Measurements from ENCODE around the gene FBXW11.

Gene FBXW11

DNA sequence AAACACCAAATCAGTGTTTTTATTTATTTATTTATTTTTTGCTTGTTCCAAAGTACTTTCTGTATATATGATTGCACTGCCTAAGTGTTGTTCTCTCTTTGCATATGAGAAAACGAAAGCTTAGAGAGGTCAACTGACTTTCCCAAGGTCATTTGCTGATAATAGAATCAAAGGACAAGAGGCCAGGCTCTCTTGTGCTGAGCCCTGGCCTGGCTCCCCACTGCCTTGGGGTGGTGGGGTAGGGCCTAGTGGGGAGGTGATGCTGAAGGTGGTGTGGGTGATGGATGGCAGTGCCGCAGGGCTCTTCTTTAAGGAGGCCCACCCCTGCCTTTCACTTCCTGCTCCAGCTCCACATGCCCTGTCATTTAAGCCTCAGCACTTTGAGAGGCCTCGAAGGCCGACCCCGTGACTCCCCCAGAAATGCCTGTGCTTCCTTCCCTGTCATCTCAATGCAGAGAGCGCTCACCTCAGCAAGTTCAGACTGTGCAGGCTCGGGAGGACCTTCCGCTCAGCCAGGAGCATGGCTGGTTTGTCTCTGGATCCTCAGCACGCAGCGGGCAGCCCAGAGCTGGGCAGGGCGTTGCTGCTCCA, 161.3 kb downstream of the FBXW11 start:
- no peak for DNase-seq

DNA sequence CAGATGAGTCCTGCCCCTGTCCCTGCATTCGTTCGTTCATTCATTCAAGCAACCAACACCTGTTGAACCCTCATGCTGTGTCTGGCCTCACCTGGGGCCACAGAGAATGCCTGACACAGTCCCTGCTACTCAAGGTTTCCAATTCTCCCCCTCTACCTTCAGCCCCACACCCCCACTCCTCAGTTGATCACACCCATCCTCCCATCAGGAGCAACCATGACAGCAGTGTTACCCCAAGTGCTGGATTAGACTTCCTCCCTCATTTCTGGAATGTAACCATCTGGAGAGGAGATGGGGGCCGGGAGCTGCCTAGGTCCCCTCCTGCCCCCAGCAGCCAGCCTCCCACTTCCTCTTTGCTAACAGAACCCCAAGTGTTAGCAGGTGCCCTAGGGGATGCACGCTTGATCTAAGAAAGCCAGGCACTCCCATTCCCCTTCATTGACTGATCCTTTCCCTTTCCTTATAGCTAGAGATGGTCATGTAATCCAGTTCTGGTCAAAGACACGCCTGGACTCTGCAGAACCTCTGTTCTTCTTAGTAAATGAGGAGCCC, 163.6 kb downstream of the FBXW11 start:
- no peak for DNase-seq

DNA sequence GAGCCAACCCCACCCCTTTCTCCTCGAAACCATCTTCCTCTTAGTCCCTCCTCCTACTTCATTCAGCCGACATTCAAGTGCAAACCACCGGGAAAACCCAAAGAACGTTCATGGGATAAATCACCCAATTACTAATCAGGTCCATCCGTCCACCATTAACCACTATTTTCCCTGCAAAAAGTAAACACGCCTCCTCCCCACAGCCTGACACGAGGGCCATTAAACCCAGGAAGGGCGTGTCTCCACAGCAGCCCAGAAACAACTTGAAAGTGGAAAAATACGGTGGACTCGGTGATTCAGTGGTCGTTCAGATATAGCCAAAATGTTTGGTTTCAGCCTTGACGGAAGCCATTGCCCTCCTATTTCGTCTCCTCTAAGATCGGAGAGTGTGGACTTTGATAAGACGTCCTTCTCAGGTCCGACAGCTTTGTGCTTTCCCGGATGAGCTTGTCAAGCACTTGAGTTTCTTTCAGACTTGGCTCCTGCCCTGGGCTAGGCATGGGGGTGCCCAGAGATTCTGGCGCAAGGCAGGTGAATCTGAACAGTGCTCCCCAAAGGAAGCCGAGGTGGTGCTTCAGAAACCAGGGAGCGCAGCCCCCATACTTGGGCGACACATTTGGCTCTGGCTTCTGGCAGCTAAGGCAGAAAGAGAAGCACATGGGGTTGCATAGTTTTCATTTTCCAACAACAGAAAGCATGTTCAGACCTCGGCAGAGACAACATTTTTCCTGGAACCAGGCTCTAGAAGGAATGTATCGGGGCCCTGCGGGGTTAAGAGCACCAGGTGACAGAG, 164.3 kb downstream of the FBXW11 start:
- no peak for DNase-seq

DNA sequence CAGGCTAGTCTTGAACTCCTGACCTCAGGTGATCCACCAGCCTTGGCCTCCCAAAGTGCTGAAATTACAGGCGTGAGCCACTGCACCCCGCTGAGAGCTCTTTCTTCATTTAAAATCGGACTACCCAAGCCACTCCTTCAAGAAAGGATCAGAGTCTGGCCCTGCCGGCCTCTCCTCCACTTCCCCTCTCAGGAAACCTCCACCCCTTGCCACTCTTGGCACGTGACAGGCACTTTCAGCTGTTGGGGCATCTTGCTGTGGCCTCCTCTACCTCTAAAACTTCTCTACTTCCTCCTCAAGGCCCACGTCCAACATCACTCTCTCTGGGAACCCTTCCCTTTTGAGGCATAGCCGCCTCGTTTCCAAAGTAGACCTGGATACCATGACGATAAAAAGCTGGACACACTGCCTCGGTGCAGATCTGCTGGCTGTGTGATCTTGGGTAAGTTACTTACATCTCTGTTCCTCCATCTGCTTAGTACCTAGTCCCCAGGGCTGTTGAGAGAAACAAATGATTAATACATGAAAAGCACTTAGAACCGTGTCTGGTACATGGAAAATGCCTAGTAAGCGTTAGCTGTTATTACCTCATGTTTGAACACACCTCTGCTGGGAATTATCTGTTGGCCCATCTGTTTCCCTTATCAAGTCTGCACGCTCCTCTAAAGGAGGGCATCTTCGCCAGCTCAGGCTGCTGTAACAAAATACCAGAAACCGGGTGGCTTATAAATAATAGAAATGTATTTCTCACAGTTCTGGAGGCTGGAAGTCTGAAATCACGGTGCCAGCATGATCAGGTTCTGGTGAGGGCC, 165.5 kb downstream of the FBXW11 start:
- DNase-seq: no peak

DNA sequence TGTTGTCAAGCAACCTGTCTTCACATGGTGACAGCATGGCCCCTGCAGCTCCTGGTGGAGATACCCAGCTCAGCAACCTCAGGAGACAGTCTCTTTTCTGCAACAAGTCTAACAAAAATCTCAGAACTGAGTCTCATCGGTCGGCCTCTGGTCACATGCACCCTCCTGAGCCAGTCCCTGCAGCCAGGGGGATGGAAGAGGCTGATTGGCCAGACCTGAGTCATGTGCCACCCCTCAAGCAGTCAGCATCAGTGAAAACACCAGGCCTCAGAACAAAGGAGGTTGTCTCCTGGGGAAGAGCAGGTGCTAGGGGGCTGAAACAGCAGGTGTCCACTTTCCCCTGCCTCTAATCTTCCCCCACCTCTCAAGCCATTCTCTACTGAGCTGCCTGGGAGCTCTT, 166.4 kb downstream of the FBXW11 start:
- no peak for DNase-seq

DNA sequence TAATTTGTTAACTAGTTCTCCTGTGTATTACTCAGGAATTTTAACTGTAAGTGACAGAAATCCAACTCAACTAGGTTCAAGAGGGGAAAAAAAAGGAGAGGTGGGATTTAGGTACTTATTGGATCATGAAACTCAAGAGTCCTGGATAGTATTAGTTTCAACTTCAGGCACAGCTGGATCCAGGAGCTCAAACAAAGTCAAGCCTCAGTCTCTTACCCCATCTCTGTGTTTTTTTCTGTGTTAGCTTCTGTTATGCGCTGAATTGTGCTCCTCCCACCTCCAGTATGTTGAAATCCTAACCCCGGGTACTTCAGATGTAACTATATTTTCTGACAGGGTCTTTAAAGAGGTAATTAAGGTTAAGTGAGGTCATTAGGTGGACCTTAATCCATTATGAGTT, 167.3 kb downstream of the FBXW11 start:
- no peak for DNase-seq

DNA sequence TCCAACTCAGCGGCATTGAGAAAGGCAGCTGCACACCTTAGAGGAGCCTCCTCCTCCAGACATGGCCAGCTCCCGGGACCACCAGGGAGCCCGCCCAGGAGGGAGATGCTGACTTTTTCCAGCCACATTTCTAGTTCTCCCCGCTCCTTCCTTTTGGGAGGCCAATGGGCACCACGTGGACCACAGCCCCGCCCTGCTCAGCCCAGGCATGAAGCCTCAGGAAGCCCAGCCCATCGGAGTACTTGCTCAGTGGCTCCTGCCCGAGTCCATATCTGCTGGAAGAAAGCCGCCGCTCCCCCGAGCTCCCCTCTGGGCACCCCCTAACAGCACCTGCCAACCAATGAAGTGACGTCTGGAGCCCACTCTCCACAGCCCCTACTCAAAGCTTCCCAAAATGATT, 168.4 kb downstream of the FBXW11 start:
- DNase-seq: no peak

DNA sequence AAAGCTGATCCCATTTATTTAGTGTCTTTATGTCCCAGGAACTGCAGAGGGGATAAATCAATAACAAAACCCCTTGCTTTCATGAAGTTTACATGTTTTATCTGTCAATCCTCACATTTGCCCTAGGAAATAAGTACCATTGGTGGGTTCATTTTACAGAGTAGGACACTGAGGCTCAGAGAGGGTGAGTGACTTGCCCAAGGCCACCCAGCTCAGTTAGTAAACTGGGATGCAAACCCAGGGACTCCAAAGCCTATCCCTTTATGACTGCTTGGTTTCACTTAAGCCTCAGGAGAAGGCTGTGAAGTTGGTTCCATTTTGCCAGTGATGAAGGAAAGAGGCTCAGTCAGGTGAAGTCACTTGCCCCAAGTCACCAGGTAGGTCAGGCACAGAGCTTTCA, 168.9 kb downstream of the FBXW11 start:
- DNase-seq: no peak

DNA sequence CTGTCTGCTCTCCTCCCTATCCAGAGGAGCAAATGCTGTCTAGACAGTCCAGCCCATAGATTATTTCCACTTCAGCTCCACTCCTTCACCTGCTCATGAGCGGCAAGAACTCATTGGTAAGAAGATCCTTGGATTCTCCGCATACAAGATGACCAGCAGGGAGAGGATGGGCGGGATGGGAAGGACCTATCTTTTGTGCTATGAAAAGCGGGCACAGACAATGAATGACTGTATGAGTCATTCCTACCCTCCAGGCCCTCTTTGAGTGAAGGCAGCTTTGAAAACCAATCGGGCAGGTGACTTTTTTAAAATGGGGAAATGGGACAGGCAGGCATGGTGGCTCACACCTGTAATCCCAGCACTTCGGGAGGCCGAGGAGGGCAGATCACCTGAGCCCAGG, 171.4 kb downstream of the FBXW11 start:
- DNase-seq: no peak

DNA sequence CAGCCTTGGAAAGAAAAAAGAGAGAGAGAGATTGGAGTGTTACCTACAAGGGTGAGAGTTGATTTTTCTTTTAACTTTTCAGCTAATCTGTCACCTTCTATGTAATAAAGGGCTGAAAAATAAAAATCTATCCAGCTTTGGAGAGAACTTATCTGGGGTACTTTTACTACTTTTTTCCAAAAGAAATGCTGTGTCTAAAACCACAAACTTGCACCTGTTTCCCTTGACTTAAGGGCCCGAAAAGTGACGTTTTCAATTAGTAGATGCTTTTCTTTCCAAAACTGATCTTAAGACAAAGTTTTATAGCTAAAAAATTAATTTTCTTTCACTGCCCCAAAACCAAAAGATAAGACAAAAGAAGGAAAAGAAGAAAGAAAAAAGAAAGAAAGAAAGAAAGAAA, 172.0 kb downstream of the FBXW11 start:
- DNase-seq: no peak

DNA sequence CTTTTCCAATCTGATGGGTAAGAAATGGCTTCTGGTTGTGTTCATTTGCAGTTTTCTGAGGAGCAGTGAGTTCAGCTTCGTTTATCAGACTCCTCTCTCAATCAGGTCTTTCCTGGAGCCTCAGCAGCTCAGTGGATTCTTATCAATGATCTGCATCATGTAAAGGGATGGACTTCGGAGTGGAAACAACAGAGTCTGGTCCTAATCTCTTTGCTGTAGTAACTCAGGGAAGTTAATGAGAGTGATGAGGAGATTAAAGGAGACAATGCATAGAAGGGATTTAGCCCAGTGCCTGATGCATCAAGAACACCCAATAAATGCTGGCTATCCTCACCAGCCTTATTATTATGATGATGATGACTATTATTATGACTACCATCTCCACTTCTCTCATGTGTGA, 173.7 kb downstream of the FBXW11 start:
- no peak for DNase-seq

DNA sequence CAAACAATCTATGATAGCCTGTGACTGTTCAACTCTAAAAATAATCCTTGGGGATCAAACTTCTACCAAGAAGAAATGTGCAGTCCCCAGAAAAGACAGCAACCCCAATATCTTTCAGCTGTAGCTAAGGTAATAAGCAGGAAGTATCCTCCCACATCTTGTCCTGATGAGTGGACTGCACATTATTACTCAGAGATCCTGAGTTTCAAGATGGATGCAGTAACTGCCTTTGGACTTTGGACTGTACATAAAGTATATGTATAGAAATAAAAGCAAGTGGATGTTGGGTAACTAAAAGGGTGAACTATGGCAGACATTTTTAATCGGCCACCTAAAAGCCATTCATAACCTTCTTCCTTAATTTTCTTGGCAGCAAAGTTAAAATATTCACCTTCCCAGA, 175.8 kb downstream of the FBXW11 start:
- no peak for DNase-seq

DNA sequence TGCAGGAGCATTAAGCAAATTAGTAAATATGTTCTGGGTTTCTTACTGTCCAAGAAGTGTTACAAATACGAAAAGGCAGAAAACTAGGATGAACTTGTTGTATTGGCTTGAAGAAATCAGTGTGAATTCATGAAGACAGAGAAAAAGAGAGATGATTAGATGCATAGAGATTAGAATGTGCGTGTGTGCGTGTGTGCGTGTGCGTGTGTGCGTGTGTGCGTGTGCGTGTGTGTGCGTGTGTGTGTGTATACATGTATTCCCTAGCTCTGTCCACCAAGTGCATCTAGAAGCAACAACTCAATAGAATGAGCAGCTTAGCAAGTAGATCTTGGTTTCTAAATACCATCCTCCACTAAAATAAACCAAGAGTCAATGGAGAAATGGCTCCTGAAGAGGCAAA, 179.3 kb downstream of the FBXW11 start:
- no peak for DNase-seq

DNA sequence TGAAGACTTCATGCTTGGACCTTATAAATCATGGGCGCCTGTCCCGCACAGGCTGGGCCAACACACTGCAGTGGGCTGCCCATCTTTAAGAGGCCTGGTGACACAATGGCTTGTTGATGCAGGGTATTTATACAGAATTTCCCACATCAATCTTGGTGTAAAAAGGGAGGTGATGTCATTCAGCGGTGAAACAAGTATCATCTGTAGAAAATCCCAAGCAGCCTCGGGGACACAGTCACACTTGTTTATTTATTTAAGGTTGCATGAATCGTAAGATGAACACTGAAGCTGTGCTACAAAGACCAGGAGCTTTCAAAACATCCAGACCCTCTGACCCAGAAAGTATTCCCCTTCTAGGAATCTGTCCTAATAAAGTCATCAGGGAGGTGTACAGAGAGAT, 180.3 kb downstream of the FBXW11 start:
- no peak for DNase-seq

DNA sequence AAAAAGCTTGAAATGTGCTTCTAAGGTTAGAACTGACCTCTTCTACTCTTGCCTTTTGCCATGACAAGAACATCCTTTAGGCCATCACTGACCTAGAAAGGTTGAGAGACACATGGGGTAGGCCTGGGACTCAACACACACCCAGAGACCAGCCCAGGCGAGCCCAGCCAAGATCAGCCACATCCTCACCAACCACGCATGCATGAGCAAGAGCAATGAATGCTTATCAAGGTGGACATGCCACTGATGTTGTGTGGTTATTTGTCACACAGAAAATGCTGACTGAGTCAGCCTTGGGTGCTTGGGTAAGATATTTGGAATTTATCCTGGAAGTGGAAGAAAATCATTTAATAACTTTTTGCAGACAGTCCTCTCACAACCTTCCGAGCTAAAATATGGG, 181.4 kb downstream of the FBXW11 start:
- no peak for DNase-seq

DNA sequence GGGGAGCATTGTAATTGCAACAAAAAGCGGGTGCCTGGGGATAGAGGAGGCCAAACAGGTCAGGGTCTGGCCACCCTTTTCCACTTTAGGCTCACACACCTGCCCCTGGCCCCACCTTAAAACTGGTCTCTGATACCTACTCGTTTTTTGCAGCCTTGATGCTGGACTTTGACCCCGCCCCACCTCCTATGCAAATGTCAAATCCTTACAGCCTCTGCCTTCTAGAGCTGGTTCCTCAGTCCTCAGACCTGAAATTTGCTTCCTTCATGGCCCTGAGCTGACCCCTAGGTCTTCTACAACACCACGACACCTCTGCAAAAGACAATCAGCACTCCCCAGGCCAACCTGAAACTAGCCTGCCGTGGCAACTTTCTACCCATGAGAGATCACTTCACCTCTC, 183.2 kb downstream of the FBXW11 start:
- no peak for DNase-seq

DNA sequence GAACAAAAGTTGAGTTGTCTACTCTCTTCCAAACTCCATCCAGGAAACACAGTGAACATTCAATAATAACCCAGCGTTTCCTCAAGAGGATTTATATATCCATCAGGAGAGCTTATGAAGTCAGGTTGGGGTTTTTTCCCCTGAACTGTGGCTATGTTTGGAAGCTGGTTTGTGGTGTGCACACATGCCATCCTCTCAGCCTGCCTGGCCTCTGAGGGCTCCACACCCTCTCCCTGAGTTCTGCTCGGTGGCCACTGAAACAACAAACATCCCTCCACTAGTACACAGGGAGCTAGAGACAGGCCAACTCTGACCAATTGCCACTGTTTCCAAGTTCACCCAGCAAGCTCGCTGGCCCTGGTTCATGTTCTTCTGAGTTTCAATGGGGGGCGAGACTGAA, 185.2 kb downstream of the FBXW11 start:
- DNase-seq: no peak

DNA sequence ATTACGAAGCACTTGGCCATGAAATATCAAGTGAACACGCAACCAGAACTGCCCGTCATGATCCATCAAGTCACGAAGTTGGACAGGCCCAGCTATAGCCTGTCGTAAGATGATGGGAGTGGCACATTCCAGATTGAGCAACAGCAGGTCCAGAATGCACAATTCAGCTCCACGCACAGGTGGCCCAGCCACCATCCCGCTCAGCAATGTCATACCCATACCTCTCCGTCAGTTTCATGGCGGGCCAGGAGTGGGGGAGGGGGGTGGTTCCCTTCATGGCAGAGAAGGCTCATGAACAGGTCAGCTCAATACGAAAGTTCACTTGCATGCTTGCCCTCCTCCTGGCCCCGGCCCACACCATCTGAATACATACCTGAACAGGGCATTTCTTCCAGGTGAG, 185.9 kb downstream of the FBXW11 start:
- DNase-seq: no peak

DNA sequence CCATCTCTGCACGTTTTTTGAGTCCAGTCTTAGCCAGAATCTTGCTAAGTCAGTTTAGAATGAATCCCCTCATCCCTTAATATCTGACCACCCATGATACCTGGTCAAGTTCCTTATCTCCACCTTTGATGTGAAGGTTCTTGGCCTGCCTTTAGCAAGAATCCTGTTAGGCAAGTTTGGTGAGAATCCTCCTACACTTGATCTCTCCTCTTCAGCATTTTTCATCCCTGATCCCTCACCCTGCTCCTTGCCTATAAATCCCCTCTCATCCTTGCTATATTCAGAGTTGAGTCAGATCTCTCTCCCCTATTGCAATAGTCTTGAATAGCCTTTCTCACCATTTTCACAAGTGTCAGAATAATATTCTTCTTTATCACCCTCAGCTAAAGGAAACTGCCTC, 189.8 kb downstream of the FBXW11 start:
- DNase-seq: no peak

DNA sequence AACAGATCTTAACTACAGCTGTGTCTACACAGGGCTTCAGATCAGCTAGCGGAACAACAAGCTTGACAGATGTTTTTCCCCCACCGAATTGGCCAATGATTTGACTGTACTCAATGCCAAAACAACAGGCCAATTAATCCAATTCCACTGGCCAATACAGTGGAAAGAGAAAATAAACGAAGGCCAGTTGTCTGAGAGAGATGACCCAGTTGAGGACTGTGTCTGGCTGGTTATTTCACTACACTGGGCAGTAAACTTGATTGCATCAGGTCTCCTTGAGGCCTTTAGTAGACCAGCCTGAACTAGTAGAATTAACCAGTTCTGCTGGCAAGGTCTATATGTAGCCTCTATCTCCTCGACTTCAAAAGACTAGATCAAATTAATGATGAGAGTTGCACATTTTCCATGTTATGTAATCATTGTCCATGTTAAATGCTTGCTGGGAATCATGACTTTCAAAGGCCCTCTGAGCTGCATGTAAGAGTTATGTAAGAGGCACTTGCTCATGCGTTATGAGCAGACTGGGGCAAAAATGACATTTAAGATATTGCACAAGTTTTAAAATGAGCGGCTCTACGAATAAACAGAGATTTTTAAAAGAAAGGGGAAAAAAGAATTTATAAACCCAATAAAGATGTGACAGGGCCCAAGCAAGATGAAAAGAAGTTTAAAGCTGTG, 192.5 kb downstream of the FBXW11 start:
- no peak for DNase-seq

DNA sequence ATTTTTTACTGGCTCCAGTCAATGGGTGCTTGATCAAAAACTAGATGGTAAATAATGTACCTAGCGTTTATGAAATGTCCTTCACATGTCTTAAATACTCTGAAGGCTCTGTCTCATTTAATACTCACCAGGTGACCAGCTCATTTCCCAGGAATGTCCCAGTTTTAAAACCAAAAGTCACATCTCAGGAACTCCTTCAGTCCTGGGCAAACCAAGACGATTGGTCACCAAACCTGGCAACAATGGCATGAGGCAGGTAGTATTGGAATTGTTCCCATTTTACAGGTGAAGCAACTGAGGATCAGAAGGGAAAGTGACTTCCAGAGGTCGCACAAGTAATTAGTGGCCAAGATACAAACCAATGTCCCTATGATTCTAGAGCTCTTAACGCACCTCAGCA, 193.2 kb downstream of the FBXW11 start:
- DNase-seq: no peak

All from amygdala (tissue), 56 donors.